ENCODE data around the gene ZNF407.

DNA sequence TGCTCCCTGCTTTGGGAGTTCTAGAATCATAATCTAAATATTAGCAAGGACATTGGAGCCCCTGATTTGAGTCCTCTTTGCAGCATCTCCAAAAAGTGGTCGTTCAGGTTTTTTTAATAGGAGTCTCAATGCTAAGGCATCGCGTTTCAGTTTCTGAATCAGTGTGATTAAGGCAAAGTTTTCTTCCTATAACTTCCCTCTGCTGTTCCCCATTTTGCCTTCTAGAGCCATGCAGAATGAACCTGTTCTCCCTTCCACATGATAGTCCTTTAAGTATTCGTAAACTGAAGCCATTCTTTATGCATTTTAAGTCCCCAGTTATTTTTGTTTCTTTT lies 451.8 kb downstream of the ZNF407 start:
- TF ChIP-seq EZH2 (IDR thresholded peaks at IDR 0.05; ENCODE audit: borderline replicate concordance, low read depth, low read length, severe bottlenecking) = no peak
- TF ChIP-seq, protein P1, sequence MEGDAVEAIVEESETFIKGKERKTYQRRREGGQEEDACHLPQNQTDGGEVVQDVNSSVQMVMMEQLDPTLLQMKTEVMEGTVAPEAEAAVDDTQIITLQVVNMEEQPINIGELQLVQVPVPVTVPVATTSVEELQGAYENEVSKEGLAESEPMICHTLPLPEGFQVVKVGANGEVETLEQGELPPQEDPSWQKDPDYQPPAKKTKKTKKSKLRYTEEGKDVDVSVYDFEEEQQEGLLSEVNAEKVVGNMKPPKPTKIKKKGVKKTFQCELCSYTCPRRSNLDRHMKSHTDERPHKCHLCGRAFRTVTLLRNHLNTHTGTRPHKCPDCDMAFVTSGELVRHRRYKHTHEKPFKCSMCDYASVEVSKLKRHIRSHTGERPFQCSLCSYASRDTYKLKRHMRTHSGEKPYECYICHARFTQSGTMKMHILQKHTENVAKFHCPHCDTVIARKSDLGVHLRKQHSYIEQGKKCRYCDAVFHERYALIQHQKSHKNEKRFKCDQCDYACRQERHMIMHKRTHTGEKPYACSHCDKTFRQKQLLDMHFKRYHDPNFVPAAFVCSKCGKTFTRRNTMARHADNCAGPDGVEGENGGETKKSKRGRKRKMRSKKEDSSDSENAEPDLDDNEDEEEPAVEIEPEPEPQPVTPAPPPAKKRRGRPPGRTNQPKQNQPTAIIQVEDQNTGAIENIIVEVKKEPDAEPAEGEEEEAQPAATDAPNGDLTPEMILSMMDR (IDR thresholded peaks at IDR 0.05; ENCODE audit: borderline replicate concordance, extremely low read depth, low read length, poor library complexity, severe bottlenecking) = no peak

Data from DND-41 (cell line).